ENCODE data around the gene LCORL.
A peak's percentile ranks its signal among the peaks of the same experiment; 100 is the strongest.

GRCh38 chr4:18021720-18022571 is at the start of gene LCORL:
- TF ChIP-seq CTCF (IDR thresholded peaks at IDR 0.05; ENCODE audit: insufficient read depth, low read length) (no peak), POLR2AphosphoS5 (IDR thresholded peaks at IDR 0.05; ENCODE audit: low read depth) (peak; percentile 56; the same call in 1 of the 2 replicates), SPI1 (IDR thresholded peaks at IDR 0.05; ENCODE audit: borderline replicate concordance, low read depth) (no peak), GABPA (IDR thresholded peaks at IDR 0.05; ENCODE audit: low read depth) (peak; percentile 13; the same call in 1 of the 2 replicates)
- TF ChIP-seq, protein P1, sequence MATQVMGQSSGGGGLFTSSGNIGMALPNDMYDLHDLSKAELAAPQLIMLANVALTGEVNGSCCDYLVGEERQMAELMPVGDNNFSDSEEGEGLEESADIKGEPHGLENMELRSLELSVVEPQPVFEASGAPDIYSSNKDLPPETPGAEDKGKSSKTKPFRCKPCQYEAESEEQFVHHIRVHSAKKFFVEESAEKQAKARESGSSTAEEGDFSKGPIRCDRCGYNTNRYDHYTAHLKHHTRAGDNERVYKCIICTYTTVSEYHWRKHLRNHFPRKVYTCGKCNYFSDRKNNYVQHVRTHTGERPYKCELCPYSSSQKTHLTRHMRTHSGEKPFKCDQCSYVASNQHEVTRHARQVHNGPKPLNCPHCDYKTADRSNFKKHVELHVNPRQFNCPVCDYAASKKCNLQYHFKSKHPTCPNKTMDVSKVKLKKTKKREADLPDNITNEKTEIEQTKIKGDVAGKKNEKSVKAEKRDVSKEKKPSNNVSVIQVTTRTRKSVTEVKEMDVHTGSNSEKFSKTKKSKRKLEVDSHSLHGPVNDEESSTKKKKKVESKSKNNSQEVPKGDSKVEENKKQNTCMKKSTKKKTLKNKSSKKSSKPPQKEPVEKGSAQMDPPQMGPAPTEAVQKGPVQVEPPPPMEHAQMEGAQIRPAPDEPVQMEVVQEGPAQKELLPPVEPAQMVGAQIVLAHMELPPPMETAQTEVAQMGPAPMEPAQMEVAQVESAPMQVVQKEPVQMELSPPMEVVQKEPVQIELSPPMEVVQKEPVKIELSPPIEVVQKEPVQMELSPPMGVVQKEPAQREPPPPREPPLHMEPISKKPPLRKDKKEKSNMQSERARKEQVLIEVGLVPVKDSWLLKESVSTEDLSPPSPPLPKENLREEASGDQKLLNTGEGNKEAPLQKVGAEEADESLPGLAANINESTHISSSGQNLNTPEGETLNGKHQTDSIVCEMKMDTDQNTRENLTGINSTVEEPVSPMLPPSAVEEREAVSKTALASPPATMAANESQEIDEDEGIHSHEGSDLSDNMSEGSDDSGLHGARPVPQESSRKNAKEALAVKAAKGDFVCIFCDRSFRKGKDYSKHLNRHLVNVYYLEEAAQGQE (IDR thresholded peaks at IDR 0.05; ENCODE audit: insufficient replicate concordance, low read depth), result no peak
